ENCODE results near the gene CORO1C.

CORO1C gene

DNA sequence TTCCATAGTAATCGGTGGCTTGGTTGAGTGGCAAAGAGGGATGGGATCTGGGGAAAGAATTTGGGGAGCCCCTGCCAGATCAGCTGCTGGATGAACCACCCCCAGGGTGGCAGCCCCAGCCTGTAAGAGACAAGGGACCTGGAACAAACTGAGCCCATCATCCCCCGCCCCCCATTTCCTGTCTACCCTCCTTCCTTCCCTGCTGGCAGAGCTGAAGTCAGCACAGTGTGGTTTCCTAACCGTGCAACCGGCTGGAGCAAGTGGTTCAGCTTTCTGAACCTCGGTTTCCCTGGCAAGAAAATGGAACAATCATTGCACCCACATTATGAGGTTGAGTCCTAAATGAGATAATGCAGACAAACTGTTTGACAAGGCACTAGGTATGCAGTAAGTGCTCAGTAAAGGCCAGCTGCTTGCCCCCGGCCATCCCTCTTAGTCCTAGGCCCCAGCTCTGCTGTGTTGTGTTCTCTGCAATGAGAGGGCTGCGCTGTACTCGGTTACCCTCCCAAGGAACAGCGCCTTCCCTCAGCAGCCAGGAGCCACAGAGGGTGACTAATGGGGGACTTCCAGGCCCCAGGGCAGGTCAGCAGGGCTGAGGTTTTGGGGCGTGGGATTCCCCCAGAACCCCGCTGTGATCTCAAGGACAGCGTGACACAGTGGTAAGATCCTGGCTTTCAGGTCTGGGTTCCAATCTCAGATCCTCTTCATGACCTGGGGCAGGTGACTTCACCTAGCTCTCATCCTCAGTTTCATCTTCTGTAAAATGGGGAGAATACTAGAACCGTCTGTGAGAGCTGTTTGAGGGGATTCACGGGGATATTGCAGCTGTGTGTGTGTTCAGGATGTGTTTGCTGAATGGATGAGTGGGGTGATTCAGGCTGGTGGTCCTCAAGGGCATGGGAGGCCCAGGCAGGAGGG lies 114.1 kb downstream of the CORO1C start:
- TF ChIP-seq, protein P1, sequence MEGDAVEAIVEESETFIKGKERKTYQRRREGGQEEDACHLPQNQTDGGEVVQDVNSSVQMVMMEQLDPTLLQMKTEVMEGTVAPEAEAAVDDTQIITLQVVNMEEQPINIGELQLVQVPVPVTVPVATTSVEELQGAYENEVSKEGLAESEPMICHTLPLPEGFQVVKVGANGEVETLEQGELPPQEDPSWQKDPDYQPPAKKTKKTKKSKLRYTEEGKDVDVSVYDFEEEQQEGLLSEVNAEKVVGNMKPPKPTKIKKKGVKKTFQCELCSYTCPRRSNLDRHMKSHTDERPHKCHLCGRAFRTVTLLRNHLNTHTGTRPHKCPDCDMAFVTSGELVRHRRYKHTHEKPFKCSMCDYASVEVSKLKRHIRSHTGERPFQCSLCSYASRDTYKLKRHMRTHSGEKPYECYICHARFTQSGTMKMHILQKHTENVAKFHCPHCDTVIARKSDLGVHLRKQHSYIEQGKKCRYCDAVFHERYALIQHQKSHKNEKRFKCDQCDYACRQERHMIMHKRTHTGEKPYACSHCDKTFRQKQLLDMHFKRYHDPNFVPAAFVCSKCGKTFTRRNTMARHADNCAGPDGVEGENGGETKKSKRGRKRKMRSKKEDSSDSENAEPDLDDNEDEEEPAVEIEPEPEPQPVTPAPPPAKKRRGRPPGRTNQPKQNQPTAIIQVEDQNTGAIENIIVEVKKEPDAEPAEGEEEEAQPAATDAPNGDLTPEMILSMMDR (IDR thresholded peaks at IDR 0.05), result no peak
- DNase-seq (ENCODE audit: low spot score), result no peak
- Histone ChIP-seq H3K4me3 (no peak overlapping the region), H3K27ac (peak overlapping the region in 1 of 2 donors; percentile 42)

DNA sequence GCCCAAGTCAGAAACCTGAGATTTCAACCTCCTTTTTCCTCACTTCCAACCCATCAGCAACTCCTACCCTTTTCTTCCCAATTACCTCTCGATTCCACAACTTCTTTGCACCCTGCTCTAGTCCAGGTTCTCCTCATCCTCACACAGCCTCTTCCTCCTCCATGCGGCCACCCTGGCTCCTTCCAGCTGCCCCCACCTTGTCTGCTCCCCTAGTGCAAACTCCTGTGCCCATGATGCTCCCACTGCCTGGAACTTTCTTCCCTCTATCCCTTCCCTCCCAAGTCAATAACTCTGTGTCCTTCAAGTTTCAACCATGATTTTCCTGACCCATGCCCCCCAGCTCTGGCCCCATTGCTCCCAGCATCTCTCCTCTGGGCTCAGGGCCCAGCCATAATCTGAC lies 115.0 kb downstream of the CORO1C start:
- H3K4me3 ChIP-seq, result no peak overlapping the region
- TF ChIP-seq, protein P1 (IDR thresholded peaks at IDR 0.05), result no peak
- peak overlapping the region in 1 of 2 donors; percentile 42 for H3K27ac ChIP-seq
- DNase-seq (ENCODE audit: low spot score), result no peak

DNA sequence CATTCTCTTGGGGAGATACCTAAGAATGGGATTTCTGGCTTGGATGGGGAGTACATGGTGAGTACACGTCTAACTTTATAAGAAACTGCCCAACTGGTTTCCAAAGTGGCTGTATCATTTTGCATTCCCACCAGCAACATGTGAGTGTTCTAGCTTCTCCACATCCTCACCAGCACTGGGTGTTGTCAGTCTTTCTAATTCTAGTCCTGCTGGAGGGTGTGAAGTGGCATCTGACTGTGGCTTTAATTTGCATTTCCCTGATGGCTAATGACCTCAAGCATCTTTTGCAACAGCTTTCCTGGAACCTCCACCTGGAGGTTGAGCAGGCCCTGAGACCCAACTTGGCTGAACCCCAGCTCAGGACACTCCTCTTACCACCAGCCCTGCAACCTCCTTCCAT lies 115.4 kb downstream of the CORO1C start:
- DNase-seq (ENCODE audit: low spot score), result no peak
- H3K4me3 ChIP-seq, result no peak overlapping the region
- TF ChIP-seq, protein P1 (IDR thresholded peaks at IDR 0.05), result no peak
- no peak overlapping the region for H3K27ac ChIP-seq

DNA sequence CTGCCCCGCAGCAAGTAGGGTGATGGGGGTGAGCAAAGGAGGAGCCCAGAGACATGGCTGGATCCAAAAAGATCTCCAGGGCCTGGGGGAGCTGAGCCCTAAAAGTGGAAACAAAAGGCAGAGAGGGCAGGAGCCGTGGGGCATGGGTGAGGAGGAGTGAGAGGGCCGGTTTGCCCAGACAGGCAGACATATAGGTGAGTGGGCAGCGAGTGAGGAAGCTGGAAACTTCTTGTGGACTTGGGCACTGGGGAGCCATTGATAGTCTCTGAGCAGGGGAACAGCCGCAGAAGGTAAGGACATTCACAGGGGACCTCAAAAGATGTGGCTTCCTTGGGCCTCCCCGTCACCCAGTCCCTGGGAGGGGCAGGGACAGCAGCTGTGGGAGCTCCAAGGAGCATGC lies 116.7 kb downstream of the CORO1C start:
- H3K27ac ChIP-seq, result no peak overlapping the region
- no peak overlapping the region for H3K4me3 ChIP-seq
- DNase-seq (ENCODE audit: low spot score), result no peak
- TF ChIP-seq, protein P1 (IDR thresholded peaks at IDR 0.05), result no peak

DNA sequence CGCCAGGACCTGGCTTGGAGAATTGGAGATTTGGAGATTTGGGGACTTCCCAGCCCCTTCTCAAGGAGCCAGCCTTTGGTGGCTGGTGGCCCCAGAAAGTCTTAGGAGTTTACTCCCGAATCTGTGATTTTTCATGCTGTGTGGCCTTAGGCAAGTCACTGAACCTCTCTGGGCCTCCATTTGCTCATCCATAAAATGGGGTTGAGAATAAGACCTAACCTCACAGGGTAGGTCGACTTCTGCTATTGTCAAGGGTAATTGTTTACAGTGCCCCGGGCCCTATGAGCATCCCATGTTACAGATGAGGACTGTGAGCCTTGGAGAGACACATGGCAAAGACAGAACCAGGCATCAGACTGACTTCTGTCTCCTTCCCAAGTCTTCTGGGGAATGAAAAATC lies 117.3 kb downstream of the CORO1C start:
- H3K27ac ChIP-seq, result no peak overlapping the region
- TF ChIP-seq, protein P1 (IDR thresholded peaks at IDR 0.05), result no peak
- H3K4me3 ChIP-seq, result no peak overlapping the region
- DNase-seq (ENCODE audit: low spot score), result no peak

DNA sequence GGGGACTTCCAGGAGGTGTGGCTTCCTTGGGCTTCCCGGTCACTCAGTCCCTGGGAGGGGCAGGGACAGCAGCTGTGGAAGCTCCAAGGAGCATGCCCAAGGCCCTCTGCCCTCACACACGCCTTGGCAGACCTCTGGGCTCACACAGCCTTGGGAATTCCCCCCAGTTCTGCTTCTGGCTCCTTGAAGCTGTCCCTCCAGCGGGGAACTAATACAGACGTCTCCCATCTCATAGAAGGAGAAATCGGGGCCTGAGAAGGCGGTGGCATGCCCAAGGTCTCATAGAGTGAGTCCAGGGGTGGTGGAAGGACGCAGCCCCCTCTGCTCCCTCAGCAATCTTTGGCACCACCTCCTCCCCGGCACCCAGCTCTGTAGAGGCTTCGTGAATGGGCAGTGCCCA lies 117.8 kb downstream of the CORO1C start:
- Histone ChIP-seq H3K4me3 (no peak overlapping the region), H3K27ac (no peak overlapping the region)
- no peak for DNase-seq (ENCODE audit: low spot score)
- TF ChIP-seq, protein P1 (IDR thresholded peaks at IDR 0.05), result no peak

DNA sequence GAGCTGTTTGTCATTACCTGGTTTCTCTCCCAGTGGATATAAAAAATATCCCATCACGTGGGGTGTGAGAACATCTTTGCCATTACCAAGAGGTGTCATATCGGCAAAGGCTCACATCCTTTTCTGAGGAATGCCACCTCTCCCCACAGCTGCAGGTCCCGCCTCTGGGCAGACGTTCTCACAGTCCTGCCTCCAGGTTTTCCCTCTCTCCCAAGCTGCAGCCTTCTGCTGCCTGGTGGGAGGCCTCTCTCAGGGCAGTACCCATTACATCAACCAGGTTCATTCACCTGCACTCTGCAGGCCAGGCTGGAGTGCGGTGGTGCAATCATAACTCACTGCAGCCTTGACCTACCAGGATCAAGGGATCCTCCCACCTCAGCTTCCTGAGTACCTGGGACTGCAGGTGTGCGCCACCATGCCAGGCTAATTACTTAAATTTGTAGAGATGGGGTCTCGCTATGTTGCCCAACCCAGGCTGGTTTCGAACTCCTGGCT lies 118.5 kb downstream of the CORO1C start:
- Histone ChIP-seq H3K4me3 (no peak overlapping the region), H3K27ac (no peak overlapping the region)
- TF ChIP-seq, protein P1 (IDR thresholded peaks at IDR 0.05), result no peak
- DNase-seq (ENCODE audit: low spot score), result no peak

Data from coronary artery (tissue), 2 donors.